ENCODE results near the gene KIAA1328.

DNA sequence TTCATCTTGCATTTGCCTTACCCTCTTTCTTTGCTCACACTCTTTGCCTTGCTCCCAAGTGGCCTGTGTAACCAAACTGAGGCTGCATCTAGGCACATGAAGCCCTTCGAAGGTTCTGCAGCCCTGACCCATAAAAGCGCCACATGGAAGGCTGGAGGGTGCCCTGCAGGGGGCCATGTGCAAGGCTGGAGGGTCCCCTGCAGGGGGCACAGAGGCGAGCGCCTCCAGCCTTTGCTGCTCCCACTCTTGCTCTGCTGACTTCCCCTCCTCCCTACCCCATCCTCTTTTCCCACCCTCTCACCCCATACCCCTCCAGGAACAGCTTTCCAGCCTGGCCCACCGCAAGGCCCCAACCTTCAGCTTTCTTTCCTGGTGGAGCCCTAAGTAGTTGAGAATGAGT lies 419.4 kb downstream of the KIAA1328 start:
- TF ChIP-seq, protein P1, sequence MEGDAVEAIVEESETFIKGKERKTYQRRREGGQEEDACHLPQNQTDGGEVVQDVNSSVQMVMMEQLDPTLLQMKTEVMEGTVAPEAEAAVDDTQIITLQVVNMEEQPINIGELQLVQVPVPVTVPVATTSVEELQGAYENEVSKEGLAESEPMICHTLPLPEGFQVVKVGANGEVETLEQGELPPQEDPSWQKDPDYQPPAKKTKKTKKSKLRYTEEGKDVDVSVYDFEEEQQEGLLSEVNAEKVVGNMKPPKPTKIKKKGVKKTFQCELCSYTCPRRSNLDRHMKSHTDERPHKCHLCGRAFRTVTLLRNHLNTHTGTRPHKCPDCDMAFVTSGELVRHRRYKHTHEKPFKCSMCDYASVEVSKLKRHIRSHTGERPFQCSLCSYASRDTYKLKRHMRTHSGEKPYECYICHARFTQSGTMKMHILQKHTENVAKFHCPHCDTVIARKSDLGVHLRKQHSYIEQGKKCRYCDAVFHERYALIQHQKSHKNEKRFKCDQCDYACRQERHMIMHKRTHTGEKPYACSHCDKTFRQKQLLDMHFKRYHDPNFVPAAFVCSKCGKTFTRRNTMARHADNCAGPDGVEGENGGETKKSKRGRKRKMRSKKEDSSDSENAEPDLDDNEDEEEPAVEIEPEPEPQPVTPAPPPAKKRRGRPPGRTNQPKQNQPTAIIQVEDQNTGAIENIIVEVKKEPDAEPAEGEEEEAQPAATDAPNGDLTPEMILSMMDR (conservative IDR thresholded peaks at IDR 0.05 in 1 of 2, IDR thresholded peaks at IDR 0.05 in 1 of 2; ENCODE audit: extremely low read depth in 1 of 2, insufficient read depth in 1 of 2, low read depth in 1 of 2, low read length in 2 of 2) = no peak
- no peak for TF ChIP-seq EZH2 (IDR thresholded peaks at IDR 0.05; ENCODE audit: borderline replicate concordance, low read length)

Measured in mammary epithelial cell (primary cell).